AG10803 (cell line): ENCODE results near the gene ZCCHC7.

Source experiments
- DNase-seq: peaks from one replicate; pipeline ENCODE4 v3.0.0; 2010; ENCODE audit warnings: low read depth
- H3K4me3 ChIP-seq: 2 replicates; pipeline ENCODE4 v1.5.1; 2011; ENCODE audit warnings: mild to moderate bottlenecking, low read length, control low read depth
- TF ChIP-seq, protein P1 (sequence below): conservative IDR thresholded peaks from 2 replicates; pipeline ENCODE4 v1.5.1; 2011; ENCODE audit warnings: mild to moderate bottlenecking, low read length, control low read depth, inconsistent platforms

The ZCCHC7 gene

DNA sequence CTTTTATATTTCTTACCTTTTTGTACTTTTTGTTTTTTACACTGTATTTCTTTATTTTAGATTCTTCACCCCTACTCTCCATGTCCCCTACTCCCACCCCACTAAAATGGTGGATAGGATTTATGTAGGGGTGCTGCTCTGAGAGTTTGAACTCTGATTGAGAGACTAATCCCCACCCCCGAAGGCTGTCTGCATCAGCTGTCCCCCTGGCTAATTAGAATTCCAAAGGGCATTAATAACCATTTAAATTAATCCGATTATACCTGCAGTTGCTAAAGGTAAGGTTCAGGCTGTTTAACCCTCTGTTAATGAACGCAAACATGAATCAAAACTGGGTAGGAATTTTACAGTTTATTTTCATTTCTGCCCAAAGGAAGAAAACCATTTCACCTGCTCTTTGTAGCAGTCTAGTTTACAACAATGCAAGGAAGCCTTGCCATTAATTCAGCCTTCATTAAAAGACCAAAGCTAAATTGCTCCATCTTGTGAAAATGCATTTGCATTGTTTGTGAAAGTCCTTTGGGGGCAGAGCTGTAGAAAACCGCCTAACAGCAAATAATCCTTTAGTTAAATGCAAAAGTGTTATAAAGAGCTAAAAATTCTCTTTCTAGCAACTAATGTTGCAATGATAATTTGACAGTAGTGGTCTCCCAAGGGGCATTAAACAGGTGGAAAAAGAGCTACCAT is 71.2 kb downstream of the ZCCHC7 start:
- H3K4me3 ChIP-seq = no peak overlapping the region

DNA sequence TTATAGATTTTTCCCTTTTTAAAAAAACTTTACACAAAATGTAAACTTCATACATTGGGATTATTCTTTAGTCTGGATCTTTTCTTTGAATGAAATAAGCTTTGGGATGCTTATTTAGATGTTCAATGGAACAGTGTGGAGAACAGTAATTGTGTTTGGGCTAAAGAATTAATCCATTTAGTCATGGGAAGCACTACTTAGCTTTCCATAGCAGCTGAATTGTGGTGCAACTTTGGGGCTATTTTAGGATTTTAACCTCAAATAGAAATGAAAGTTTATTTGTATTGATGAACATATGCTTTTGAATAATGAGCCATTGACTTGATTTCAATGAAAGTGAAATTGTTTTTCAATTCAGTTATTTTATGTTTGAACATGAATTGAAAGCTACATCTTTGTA is 72.4 kb downstream of the ZCCHC7 start:
- TF ChIP-seq, protein P1, sequence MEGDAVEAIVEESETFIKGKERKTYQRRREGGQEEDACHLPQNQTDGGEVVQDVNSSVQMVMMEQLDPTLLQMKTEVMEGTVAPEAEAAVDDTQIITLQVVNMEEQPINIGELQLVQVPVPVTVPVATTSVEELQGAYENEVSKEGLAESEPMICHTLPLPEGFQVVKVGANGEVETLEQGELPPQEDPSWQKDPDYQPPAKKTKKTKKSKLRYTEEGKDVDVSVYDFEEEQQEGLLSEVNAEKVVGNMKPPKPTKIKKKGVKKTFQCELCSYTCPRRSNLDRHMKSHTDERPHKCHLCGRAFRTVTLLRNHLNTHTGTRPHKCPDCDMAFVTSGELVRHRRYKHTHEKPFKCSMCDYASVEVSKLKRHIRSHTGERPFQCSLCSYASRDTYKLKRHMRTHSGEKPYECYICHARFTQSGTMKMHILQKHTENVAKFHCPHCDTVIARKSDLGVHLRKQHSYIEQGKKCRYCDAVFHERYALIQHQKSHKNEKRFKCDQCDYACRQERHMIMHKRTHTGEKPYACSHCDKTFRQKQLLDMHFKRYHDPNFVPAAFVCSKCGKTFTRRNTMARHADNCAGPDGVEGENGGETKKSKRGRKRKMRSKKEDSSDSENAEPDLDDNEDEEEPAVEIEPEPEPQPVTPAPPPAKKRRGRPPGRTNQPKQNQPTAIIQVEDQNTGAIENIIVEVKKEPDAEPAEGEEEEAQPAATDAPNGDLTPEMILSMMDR = no peak
- DNase-seq = no peak
- no peak overlapping the region for H3K4me3 ChIP-seq

More for the DNA sequence above, 71.2 kb downstream of the ZCCHC7 start:
- no peak for DNase-seq
- TF ChIP-seq, protein P1 = no peak

DNA sequence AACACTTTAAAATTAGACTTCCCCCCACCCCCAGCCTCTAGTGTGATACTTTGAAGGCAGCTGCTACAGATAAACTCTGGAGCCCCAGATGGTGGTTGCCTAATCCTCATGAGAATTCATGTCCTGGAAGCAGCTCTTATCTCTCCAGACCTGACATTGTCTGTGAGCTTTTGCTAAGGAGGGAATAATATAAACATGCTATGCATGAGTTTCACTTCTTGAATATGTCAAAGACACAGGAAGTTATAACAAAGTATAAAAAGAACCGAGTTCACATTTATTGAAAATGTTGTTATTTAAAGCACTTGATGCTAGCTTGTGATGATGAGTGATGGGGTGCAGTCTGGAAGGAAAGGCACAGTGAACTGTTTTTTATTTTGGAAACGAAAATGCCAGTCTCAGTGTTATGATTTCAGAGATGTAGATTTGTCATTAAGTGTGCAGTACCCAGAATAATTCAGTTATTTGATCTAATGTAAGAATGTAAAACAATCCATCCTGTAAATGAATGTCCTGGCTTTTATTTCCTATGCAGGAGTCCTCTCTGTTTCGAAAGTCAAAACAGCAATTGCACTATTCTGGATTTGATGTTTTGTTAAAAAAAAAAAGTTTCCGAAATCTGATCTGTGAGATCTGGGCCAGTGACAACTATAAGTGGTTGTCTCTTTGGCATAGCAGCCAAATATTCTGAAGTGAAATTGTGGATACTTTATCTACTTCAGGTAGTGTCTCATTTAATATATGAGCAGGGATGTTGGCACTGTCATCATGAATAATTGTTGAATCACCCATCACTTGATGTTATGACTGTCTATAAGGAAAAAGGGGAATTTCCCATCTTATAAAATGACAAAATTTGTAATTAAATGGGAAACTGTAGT is 77.0 kb downstream of the ZCCHC7 start:
- no peak for DNase-seq
- no peak overlapping the region for H3K4me3 ChIP-seq

DNA sequence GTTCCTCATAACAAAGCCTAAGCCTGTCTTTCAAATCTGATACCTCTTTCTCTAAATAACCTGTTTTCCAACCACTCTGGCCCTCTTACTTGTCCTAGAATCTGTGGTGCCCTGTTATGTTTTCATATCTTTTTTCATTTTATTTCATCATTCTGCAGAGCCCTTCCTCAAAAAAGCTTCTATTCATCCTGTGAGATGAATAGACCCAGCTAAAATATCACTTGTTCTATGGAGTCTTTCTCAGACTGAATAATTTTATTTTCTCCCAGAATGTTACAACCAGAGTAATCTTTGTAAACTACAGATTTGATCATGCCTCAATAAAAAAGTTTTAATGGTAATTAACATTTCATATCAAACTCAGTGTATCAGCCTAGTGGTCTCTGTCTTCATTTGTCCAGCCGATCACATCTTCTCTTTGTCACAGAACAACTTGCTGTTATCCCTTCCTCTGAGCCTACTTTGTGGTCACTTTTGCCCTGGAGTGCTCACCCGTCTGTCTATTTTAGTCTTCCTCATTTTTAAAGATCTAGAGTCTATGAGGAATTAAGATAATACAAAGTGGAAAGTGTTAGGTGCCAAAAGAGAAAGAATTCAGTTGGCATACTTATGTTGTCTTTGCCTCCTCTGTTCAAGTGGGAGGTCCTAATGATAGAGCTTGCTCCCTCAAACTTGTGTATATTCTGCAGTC is 77.8 kb downstream of the ZCCHC7 start:
- TF ChIP-seq, protein P1 = no peak
- no peak overlapping the region for H3K4me3 ChIP-seq
- no peak for DNase-seq

More for the DNA sequence above, 77.0 kb downstream of the ZCCHC7 start:
- TF ChIP-seq, protein P1 = no peak

DNA sequence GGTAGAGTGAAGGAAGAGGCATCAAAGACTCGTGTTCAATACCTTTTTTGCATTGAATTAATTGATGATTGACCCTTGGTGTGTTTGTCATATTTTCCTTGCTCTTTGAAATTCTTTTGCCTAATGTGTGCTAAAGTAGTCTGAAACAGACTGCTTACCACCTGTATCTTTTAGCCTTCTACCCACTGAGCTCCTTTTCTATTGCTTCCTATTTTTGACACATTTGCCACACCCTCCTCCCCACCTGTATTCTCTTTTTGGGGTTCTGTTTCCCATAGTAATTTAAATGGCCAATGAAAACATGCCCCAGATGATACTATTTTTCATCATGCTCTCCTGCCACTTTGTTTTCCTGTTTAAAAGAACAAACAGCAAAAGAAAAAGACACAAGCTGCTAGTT is 78.5 kb downstream of the ZCCHC7 start:
- H3K4me3 ChIP-seq = no peak overlapping the region
- DNase-seq = no peak
- TF ChIP-seq, protein P1 = no peak

DNA sequence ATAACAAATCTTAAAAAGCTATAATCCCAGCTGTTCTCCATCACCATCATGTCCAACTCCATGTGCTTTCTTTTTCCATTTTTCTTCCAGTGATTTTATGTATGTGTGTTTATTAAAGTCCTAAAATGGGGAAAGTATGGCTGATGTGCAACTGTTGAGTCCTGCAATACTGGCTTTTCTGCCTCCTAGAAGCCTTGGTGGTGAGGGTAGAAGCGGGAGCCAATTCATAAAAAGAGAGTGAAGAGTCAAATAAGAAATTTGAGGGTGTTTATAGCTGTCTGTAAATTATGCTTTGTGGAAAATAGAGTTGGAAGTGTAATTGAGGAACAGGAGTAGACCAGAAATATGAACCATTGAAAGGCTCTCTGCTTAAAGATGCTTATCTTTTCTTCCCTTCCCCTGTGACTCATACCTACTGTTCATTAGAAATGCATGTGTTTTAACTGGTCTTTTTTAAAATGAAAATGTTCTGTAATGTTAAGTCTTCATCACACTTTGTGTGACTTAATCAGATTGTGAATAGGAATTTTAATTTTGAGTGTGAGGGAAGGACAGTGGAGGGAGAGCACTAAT is 80.1 kb downstream of the ZCCHC7 start:
- DNase-seq = peak; percentile 31
- TF ChIP-seq, protein P1 = no peak
- no peak overlapping the region for H3K4me3 ChIP-seq
